Right kidney (tissue), 1 donor: ENCODE results near the gene SCAMP3.
A peak's percentile ranks its signal among the peaks of the same experiment; 100 is the strongest.
"Not testable (repeated sequence)": the region's sequence is repeated elsewhere in the genome, so short reads cannot be mapped to it uniquely, and the experiment has no call there.

Experiments used
- DNase-seq: peaks from one replicate; pipeline ENCODE4 v3.0.0-alpha.2; 2016

SCAMP3 gene

GRCh38 chr1:155255243-155256007 is 6.7 kb downstream of the SCAMP3 start, which contains the start of gene ENTREP3:
TSS of gene ENTREP3 (minus strand) at chr1:155255483. CDS start at chr1:155254877, 606 bp downstream.
- DNase-seq = peak; percentile 95

- peak; percentile 75 for DNase-seq
Observed at GRCh38 chr1:155254714-155255242, 7.4 kb downstream of the SCAMP3 start.

DNA sequence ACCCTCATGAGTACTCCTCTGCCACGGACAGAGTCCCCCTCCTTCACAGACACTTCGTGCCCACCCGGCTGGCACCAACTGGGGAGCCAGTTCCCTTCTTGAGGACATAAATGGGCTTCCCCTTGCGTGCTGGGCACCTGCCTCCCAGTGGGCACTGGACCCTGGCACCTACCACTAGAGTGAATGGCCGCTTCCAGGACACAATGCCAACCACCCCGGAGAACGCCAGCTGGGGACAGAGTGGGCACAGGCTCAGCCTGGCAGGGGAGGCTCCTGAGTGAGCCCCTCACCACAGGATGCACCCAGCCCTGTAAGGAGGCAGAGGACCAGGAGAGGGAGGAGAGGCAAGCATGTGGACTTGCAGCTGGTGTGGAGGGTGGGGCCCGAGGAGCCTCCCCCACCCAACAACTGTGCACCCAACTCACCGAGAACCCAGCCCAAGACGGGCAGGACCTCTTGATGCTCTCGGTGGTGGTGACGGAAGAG is 7.9 kb downstream of the SCAMP3 start:
- DNase-seq = no peak

- DNase-seq = no peak
Observed at GRCh38 chr1:155253797-155254196, 8.4 kb downstream of the SCAMP3 start.

- no peak for DNase-seq
Observed at GRCh38 chr1:155253208-155253607, 9.0 kb downstream of the SCAMP3 start.

DNA sequence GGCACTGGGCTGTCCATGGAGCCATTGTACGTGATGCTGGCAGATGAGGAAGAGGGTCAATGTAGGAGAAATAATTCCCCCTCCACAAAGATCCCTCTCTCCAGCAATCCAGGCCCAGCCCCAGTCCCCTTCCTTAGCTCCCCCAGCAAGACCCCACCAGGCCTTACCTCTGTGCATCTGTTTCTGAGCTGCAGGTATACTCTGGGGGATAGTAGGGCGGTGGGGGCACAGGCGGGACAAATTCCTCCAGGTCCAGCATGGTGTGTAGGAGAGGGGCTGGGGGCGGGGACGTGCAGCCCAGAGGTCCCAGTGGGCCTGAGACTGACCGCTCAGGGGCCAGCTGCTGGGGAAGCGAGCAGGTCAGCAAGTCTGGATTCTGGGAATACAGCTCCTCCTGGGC is 10.6 kb downstream of the SCAMP3 start:
- DNase-seq = no peak

DNA sequence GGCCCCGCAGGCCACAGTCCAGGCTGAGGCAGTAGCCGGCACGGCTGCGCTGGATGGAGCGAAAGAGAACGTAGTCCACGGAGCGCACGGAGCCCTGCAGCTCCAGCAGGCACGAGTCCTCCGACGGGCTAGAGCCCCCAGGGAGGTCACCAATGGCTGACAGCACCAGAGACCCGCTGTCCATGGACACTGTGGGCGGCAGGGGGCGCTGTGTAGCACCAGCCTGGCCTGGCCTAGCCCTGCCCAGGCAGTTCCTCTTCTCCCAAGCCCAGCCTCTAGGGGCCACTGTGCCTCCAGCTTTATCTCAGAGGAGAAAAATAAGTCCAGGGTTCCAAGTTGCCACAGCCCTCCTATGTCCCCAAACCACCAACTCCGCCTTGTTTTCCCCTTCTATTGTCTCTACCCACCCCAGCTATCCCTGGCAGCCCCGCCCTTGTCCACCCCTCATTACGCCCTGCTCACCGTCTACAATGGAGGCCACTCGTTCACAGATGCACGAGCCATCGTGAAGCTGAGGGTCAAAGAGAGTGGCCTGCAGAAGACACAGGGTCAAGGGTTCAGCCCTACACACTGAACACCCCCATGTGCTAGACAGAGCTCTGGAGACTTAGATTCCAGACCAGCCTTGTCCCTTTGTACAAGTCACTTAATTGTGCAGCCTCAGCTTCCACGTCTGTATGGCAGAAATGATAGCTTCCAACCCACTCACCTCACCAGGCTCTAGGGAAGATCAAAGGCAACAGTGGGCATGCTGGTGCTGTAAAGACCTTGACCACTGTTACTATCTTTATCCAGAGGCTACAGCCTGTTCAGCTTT is 11.3 kb downstream of the SCAMP3 start:
- DNase-seq = peak; percentile 78

GRCh38 chr1:155250246-155250632 is 11.9 kb downstream of the SCAMP3 start:
- DNase-seq = no peak

GRCh38 chr1:155247667-155248553 is 14.2 kb downstream of the SCAMP3 start:
- no peak for DNase-seq

GRCh38 chr1:155246796-155247195 is 15.4 kb downstream of the SCAMP3 start:
- not testable (repeated sequence) for DNase-seq

DNA sequence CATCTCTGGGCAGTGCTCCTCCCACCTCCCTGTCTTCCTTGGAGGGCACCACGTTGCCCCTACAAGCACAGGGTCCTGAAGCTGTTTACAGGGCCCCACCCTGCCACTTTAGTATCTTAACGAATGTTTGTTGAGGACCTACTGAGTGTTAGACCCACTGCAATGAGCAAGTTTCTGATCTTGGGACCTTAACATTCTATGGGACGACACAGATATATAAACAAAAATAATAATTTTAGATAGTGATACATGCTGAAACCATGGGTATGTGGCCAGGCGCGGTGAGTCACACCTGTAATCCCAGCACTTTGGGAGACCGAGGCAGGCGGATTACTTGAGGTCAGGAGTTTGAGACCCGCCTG is 17.0 kb downstream of the SCAMP3 start:
- DNase-seq = no peak

DNA sequence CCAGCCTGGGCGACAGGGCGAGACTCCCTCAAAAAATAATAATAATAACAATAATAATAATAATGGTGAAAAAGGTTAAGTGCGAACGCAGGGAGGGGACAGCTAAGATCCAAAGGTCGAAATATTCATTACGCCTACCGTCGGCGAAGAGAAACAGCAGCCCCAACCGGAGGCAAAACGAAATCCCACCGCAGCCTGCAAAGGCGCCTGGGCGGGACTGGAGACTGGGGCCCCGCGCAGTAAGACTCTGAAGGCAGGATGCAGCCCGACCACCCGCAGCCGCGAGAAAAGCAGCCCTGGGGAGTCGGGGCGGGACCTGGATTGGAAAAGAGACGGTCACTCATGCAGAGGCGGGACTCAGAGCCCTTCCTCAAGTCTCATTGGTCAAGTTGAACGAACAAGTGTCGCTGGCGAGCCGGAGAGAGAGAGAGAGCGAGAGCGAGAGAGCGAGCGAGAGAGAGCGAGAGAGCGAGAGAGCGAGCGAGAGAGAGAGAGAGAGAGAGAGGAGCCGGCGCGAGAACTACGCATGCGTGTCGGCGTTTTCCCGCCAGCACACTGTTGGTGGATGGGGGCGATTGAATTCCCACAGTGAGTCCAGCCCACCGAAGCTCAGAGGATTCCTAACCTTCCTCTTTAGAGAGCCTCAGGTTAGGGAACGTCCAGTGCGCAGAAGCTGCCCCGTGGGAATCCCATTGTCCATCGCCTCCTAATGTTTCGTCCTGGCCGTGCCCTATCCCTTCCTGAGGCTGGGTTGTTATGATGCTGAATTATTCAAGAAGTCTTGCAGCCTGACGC is 17.6 kb downstream of the SCAMP3 start:
- peak; percentile 90 for DNase-seq

- no peak for DNase-seq
Observed at GRCh38 chr1:155242805-155243358, 19.3 kb downstream of the SCAMP3 start.

DNA sequence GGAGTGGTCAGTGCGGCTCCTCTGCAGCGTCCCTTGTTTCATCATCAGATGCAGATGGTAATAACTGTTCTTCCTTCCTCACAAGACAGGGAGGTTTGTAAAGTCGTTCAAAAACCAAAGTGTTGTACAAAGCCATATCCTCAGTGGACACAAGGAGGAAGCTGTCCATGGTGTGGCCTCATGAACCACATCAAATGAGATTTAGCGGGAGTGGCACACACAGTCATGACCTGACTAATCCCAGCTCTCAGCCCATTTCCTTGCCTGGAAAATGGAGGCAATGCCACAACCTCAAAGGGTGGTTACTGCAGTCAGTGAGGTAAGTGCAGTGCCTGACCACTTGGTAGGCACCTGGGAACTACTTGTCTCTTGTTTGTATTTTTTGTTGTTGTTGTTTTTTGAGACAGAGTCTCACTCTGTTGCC is 20.3 kb downstream of the SCAMP3 start:
- no peak for DNase-seq

DNA sequence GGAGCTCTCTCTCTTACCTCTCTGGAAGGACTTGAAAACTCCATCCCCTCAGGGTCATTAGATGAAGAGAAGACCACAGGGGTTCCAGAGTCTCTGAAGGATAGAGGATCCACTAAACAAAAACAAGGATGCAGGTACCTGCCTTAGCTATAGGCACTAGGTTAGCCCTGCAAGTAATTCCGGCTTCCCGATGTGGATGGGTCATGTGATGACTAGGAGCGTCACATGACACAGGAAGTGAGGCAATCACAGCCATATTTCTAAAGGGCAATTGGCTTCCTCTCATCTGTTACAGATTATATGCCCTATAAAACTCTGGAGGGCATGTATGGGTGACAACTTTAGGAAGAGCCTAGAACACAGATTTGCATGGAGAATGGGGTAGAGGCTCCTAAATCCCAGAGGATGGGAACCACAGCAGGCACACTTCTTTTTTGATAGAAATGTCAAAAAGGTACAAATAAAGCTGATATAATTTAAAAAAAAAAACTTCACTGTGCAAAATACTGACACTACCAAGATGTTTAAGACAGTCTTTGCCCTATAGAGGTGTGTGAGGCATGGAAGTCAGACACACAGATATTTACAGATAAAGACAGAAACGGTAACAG is 21.0 kb downstream of the SCAMP3 start:
- DNase-seq = peak; percentile 65

DNA sequence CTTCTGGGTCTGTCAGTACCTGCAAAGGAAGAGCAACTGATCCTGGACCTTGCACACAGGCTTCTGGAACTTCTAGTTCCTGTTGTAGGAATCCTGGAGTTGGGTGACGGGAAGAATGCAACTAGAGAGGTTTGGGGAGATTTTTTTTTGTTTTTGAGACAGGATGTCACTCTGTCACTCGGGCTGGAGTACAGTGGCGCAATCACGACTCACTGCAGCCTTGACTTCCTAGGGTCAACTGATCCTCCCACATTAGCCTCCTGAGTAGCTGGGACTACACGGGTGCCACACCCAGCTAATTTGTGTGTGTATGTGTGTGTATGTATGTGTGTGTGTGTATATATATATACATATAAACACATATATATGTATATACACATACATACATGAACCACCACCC is 25.7 kb downstream of the SCAMP3 start:
- no peak for DNase-seq

DNA sequence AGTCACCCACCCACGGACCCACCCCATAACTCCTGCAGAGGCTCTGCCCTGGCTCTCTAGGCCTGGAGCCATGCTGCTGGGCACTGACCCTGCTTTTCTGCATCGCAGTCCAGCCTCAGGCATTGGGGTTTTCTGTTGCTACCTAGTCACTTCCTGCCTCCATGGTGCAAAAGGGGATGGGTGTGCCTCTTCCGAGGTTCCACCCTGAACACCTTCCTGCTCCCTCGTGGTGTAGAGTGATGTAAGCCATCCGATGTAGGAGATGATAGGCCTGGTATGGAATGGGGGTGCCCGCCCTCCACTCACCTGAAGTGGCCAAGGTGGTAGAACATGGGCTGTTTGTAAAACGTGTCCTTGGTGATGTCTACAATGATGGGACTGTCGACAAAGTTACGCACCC is 26.8 kb downstream of the SCAMP3 start:
- not testable (repeated sequence) for DNase-seq

GRCh38 chr1:155233502-155233901 is 28.7 kb downstream of the SCAMP3 start:
- not testable (repeated sequence) for DNase-seq

DNA sequence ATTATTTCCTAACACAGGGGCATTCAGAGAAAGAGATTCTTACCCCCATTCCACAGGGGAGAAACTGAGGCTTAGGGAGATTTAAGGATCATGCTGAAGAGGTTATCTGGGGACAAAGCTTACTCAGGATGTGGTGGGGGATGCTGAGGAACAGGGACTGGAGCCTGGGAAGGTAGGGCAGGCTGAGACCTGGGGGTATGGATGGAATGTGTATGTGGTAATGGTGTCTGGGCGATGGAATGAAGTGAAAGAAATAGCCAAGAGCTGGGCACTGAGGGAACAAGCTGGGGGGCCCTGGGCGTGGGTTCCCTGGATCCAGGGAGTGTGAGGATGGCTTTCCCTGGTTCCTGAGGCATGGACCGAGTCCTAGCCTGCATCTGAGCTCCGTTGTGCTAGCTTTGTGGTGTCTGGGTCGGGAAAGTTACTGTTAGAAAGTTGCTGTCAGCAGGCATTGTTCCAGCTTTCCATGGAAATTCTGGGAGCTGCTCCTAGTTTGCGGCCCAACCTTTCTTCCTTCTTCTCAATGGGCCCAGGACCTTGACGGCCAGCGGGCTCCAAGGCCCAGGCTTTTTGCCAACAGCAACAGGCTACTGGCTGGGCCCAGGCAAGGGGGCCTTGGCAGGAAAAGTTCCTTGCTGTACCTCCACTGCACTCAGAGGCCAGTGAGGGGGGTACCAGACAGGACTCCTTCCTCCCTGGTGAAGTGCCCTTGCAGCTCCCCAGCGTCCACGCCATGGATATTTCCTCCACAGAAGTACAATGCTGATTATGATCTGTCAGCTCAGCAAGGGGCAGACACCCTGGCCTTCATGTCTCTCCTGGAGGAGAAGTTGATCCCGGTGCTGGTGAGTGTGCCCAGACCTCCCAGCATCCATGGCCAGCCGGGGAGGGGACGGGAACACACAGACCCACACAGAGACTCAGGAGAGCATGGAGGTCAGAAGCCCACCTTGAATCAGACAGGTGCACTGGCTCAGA is 29.9 kb downstream of the SCAMP3 start:
- DNase-seq = not testable (repeated sequence)
